ENCODE results near the gene TMEM242.

TMEM242 gene

GRCh38 chr6:157245436-157245835 lies 77.9 kb downstream of the TMEM242 start:
- ATAC-seq (no peak), DNase-seq (ENCODE audit: low spot score in 2 of 2) (no peak)
- H3K4me3 Mint-ChIP-seq = no peak overlapping the region
- no peaks in the 10 kb centered on the region for H3K4me1 Mint-ChIP-seq
- no peak overlapping the region for H3K27ac Mint-ChIP-seq
- H3K36me3 Mint-ChIP-seq = no peaks in the 10 kb centered on the region
- peaks cover 7% of the 10 kb centered on the region for H3K9me3 Mint-ChIP-seq

- ATAC-seq = no peak
- no peak overlapping the region for H3K4me3 Mint-ChIP-seq
- no peak overlapping the region for H3K27ac Mint-ChIP-seq
- H3K9me3 Mint-ChIP-seq = peaks cover 7% of the 10 kb centered on the region
- H3K36me3 Mint-ChIP-seq = no peaks in the 10 kb centered on the region
- DNase-seq (ENCODE audit: low spot score in 2 of 2) = no peak
- H3K4me1 Mint-ChIP-seq = no peaks in the 10 kb centered on the region
These were observed 78.5 kb downstream of the TMEM242 start for GRCh38 chr6:157244780-157245179.

GRCh38 chr6:157244175-157244574 lies 79.1 kb downstream of the TMEM242 start:
- Mint-ChIP-seq H3K4me3 (no peak overlapping the region), H3K27ac (no peak overlapping the region), H3K9me3 (peaks cover 7% of the 10 kb centered on the region), H3K4me1 (no peaks in the 10 kb centered on the region), H3K36me3 (no peaks in the 10 kb centered on the region)
- DNase-seq (ENCODE audit: low spot score in 2 of 2) (no peak), ATAC-seq (no peak)

GRCh38 chr6:157242791-157243190 lies 80.5 kb downstream of the TMEM242 start:
- Mint-ChIP-seq H3K36me3 (peaks cover 8% of the 10 kb centered on the region), H3K9me3 (peaks cover 4% of the 10 kb centered on the region), H3K4me1 (peaks cover 7% of the 10 kb centered on the region), H3K4me3 (no peak overlapping the region), H3K27ac (no peak overlapping the region)
- DNase-seq (ENCODE audit: low spot score in 2 of 2) = no peak
- no peak for ATAC-seq

GRCh38 chr6:157240960-157241311 lies 82.4 kb downstream of the TMEM242 start:
- peaks cover 13% of the 10 kb centered on the region for H3K4me1 Mint-ChIP-seq
- H3K4me3 Mint-ChIP-seq = no peak overlapping the region
- no peak overlapping the region for H3K27ac Mint-ChIP-seq
- peaks cover 8% of the 10 kb centered on the region for H3K36me3 Mint-ChIP-seq
- no peak for DNase-seq (ENCODE audit: low spot score in 2 of 2)
- no peak for ATAC-seq
- H3K9me3 Mint-ChIP-seq = peaks cover 4% of the 10 kb centered on the region

GRCh38 chr6:157240059-157240959 lies 83.0 kb downstream of the TMEM242 start:
- Mint-ChIP-seq H3K36me3 (peaks cover 8% of the 10 kb centered on the region), H3K4me3 (no peak overlapping the region), H3K27ac (no peak overlapping the region)

GRCh38 chr6:157239671-157240058 lies 83.7 kb downstream of the TMEM242 start:
- H3K4me3 Mint-ChIP-seq = no peak overlapping the region
- H3K36me3 Mint-ChIP-seq = peaks cover 8% of the 10 kb centered on the region

More at GRCh38 chr6:157240059-157240959, 83.0 kb downstream of the TMEM242 start:
- H3K4me1 Mint-ChIP-seq = peaks cover 19% of the 10 kb centered on the region
- no peak for ATAC-seq
- H3K9me3 Mint-ChIP-seq = peaks cover 4% of the 10 kb centered on the region
- DNase-seq (ENCODE audit: low spot score in 2 of 2) = no peak

More at GRCh38 chr6:157239671-157240058, 83.7 kb downstream of the TMEM242 start:
- Mint-ChIP-seq H3K4me1 (peaks cover 26% of the 10 kb centered on the region), H3K27ac (no peak overlapping the region), H3K9me3 (peaks cover 4% of the 10 kb centered on the region)
- no peak for DNase-seq (ENCODE audit: low spot score in 2 of 2)
- no peak for ATAC-seq
